HG02798 (cell line): Measurements from ENCODE around the gene MRPS6.

Experiments
- ATAC-seq: cut with Tn5 transposase; IDR thresholded peaks from one replicate; pipeline ENCODE4 v1.9.1; 2021; ENCODE audit warnings: mild to moderate bottlenecking; ENCODE audit not compliant: unreplicated experiment, poor library complexity

The MRPS6 gene

DNA sequence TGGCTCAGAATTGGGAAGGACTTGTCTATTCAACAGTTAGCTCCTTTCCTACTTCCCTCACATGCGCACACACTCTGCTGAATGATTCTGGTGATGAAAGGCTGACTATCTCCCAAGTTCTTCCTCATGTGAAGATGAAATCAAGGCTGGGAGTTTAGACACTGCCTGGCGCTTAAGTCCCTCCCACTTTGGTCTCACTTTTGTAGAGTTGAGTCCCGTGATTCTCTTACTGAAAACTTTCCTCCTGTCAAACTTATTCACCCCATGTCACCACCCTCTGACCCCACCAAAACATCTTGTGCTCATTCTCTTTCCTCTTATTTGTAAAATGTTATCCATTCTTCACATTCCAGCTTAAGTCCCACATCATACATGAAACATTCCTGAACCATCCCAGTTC, 8.4 kb upstream of the MRPS6 start:
- ATAC-seq = no peak

DNA sequence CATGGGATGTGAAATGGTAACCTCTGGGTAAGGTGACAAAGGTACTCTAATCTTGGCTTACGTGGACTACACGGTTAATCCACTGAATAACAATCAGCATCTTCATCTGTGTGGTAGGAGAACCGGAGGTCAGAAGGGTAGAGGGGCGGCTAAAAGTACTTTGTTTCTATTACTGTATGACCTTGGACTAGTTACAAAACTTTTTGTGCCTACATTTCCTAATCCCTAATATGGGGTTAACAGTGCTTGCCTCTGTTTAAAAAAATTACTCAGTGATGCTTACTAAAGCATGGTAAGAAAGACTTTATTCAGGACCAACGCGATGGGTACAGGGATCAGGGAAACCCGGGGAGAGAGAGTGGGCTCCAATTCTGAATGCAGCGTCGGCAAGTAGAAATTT, 1.7 kb upstream of the MRPS6 start:
- ATAC-seq = no peak

- peak; percentile 6 for ATAC-seq
These were observed 990 bp upstream of the MRPS6 start for GRCh38 chr21:34072145-34073031.

GRCh38 chr21:34073749-34074282, 438 bp downstream of the MRPS6 start:
- peak; percentile 61 for ATAC-seq

DNA sequence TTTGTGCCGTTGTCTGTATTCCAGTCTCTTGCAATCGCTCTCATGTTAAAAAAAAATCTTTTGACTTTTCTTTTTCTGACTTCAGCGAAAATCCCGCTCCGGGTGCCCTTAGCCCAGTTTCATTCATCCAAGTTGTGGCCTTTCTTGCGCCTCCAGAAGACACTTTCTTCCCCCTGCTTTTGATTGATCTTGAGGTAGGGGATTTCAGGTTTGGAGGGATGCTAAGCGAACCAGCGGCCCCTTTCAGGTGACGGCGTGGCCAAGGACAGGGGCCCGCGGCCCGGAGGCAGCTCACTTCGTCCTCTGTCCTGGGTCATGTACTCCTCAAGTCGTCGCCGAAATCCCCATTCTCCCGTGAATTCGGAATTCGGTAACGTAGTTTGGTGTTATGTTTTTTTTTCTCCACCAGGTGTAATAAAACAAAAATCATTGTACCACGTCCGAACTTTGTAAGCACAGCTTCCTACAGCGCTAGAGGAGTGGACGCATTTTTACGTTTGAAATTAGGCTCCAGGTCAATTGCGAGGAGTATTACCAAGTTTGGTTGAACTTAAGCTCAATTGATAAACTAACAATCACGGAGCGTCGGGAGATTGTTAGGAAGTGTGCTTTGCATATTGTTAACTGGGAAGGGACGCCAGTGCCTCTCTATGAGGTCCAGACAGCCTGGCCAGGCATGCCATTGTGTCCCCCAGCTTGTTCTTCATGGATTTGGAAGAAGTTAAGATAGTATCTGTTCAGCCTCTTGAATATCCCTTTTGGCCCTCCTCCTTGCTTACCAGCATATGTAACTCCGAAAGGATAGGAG, 1.1 kb downstream of the MRPS6 start:
- no peak for ATAC-seq

DNA sequence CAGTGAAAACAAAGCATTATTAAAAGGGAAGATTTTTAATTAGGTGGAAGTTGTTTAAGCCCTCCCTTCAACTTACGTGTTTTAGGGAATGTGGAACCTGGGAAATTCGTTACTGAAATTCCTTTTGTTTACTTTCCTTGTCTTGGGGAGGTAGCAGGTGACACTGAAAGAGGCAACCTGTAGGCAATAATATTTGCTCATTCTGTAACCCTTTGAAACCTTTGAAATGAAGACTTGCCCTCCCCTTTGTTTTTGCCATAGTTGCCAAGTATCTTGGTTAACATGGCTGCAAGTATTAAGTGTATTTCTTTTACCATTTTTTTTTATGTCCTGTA, 1.7 kb downstream of the MRPS6 start:
- no peak for ATAC-seq

- ATAC-seq = no peak
These were observed 2.6 kb downstream of the MRPS6 start for GRCh38 chr21:34075760-34076660.

DNA sequence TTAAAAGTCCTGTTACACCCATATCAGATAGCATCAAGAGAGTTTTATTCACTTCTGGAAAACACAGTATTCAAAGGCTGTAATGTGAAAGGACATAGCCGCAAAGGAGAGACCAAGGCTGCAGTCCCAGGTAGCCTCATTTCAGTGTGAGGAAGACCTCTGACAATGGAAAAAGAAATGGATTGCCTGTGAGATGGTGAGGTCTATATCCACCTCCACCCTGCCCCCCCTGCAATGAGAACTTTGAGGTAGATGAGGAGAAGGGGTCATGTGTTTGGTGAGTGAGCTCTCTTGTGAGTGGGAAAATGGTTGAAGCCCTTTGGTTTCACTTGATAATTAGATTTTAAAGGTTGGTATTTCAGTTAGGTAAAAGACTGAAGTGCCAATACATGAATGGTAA, 3.5 kb downstream of the MRPS6 start:
- no peak for ATAC-seq

GRCh38 chr21:34077888-34078287, 4.5 kb downstream of the MRPS6 start:
- no peak for ATAC-seq

- ATAC-seq = no peak
These were observed 5.5 kb downstream of the MRPS6 start for GRCh38 chr21:34078915-34079314.

DNA sequence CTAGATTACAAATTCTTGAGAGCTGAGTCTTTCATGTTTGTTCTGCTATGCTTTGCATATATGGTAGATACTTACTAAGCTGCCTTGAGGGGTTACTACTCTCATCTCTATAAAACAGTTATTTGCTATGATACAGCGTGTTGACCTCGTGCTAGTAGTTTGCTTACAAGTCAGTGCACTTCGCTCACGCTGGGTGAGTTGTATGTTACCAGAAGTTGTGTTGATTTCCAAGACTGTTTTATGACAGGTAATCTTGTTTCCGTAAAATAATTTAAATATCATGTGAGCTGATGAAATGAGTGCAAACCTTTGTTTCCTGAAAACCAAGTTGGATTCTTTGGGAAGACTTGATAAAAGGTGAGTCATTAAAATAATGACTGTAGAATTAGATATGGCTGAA, 7.3 kb downstream of the MRPS6 start:
- ATAC-seq = no peak

DNA sequence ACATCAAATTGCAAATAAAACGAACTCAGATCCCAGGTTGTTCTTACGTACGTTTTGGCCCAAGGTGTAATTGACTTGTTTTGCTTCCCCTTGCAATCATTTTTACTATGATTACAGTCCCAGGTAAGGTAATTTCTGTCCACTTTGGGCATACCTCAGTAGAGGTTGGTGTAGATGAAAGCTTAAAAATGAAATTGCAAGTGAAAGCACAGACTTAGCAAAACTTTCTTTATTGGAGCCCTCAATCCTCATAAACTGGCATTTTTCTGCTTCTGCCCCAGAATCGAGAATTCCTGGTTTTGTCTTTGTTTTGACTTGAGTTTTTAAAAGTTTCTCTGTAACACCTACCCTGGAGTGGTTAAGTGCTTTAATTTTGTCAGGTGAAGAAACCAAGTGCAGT, 9.4 kb downstream of the MRPS6 start:
- ATAC-seq = no peak

DNA sequence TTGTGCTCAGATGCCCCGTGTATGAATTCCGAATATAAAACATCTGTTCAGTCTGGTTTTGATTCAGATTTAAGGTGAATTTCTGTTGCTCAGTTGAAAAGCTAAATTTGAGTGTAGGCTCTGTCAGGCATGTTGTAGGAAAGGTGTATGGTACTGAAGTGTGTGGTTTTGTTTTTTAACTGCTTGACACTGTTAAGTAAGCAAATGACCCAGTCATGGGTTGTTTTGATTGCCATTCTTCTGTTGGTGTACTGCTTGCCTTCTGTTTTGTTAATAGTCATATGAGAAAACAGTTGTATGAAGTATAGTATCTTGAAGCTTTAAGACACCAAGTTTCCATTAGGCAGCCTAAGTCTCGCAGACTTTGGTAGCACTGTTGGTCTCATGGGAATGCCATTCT, 10.0 kb downstream of the MRPS6 start:
- no peak for ATAC-seq

DNA sequence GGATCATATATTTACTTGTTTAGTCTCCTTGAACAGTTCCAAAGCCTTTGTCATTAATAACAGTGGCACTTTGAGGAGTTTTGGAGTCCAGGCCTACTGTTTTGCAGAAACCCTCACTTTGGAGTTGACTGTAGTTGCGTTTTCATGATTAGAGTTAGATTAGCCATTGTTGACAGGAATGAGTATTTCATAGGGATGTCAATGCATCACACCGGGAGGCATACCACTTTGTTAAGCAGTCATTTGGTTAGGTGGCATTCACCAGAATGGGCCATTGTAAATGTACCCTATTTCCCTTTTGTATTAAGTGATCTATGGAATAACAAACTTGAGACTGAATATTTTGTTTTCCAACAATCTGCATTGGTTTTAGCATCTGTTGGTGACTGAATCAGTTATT, 11.8 kb downstream of the MRPS6 start:
- no peak for ATAC-seq

DNA sequence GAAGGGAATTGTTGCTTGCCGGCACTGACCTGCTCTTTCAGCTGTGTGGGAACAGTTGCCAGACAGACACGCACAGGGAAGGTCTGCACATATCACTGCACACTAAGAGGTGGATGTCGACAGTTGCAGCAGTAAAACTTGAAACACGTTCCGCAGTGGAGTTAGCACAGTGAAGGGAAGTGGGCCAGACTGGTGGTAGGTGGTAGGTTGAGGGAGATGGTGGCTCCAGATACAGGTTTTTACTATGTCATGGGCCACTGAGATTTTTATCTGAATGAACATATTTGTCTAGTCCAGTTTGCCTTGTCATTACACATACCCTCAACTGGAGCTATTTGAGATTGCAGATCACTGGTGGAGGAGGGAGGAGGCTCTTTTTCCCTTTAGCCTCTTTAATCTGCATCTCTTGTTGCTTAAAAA, 13.5 kb downstream of the MRPS6 start:
- ATAC-seq = no peak

DNA sequence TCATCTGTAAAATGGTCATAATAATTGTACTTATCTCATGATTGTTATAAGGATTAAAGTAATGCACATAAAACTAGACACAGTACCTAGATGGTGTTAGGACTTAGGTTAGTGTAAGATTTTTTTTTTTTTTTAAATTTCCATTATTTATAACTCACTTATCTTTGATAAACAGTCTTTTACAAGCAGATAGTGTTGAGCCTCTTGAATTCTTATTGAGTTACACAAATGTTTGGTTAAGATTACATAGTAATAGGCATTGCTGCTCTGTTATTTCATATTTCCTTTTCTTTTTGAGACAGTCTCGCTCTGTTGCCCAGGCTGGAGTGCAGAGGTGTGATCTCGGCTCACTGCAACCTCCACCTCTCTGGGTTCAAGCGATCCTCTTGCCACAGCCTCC, 15.4 kb downstream of the MRPS6 start:
- ATAC-seq = no peak

- ATAC-seq = no peak
These were observed 17.7 kb downstream of the MRPS6 start for GRCh38 chr21:34091032-34091431.

DNA sequence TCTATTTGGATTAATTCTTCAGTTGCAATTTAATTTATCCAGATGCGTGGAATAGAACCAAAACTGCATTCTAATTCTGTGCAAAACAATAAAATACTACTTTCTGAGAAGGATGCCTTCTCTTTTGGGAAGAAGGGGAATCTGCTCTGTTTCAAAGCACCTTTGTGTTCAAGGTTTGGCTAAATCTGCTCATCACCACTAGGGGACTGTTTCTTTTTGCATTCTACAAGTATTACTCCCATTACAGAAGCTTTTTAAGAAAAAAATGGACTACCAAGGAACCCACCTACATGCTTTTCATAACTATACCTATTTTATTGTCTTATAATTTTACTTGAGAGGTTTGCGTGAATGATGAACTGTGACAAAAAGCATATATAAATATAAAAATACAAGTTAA, 18.2 kb downstream of the MRPS6 start:
- no peak for ATAC-seq

DNA sequence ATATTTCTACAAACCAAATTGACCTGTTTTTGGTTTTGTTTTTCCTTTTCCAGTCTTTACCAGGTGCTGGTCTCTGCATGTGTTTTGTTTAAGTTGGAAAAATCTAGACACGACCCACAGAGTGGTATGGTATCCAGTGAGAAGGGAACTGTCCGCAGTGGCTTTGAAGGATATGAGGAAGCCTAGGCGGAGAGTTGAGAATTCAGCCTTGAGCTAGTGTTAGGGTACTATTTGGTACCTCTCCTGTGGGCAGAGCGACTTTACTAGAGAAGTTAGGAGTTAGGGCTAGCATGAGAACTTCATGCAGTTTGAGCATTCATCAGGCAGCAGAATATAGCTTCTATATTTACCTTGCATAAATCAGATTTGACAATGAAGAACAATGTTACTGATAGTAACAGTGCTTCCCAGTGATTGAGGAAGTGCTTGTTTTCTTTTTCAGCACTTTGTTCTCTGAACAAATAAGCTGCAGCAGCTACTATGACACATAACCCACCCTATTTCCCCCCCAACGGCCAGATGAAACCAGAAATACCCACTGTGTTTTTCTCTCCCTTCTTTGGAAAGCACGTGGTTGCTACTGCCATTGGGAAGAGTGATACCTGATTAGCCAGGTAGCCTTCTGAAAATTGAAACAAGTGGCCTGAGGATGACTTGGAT, 19.0 kb downstream of the MRPS6 start:
- no peak for ATAC-seq

DNA sequence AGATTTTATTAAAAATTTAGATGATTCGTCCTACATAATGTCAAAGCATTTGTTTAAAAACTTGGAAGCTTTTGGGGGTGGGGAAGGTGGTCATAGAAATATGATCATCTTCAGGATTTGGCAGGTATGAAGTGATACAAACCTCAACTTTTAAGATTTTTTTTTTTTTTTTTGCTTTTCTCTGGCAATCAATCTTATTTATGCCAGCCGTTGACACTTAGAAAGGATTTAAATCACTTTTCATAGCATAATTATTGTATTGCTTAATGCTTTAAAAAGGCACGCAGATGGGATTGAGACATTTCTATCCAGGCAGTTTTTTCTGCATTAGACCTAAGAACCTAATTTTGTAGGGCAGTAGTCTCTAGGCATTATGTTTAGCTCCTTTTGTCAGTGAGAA, 19.7 kb downstream of the MRPS6 start:
- no peak for ATAC-seq
